ENCODE results near the gene CHERP.

CHERP gene

GRCh38 chr19:16584248-16585093, 42.2 kb upstream of the CHERP start:
- peak; percentile 89 for DNase-seq (ENCODE audit: low spot score)
- TF ChIP-seq CTCF (IDR thresholded peaks at IDR 0.05; ENCODE audit: borderline replicate concordance, control extremely low read depth, extremely low read depth, insufficient read depth, missing control alignments), result no peak
- in situ Hi-C loops (cut with MboI; ENCODE audit: low sequenced_read_pairs, unreplicated experiment), result no loop called here

GRCh38 chr19:16582486-16583261, 40.4 kb upstream of the CHERP start:
- no peak for DNase-seq (ENCODE audit: low spot score)
- in situ Hi-C loops (cut with MboI; ENCODE audit: low sequenced_read_pairs, unreplicated experiment), result no loop called here
- TF ChIP-seq CTCF (IDR thresholded peaks at IDR 0.05; ENCODE audit: borderline replicate concordance, control extremely low read depth, extremely low read depth, insufficient read depth, missing control alignments), result no peak

- no peak for DNase-seq (ENCODE audit: low spot score)
- TF ChIP-seq CTCF (IDR thresholded peaks at IDR 0.05; ENCODE audit: borderline replicate concordance, control extremely low read depth, extremely low read depth, insufficient read depth, missing control alignments), result no peak
- in situ Hi-C loops (cut with MboI; ENCODE audit: low sequenced_read_pairs, unreplicated experiment), result no loop called here
Observed at GRCh38 chr19:16581971-16582343, 39.7 kb upstream of the CHERP start.

- no peak for TF ChIP-seq CTCF (IDR thresholded peaks at IDR 0.05; ENCODE audit: borderline replicate concordance, control extremely low read depth, extremely low read depth, insufficient read depth, missing control alignments)
- DNase-seq (ENCODE audit: low spot score), result no peak
- in situ Hi-C loops (cut with MboI; ENCODE audit: low sequenced_read_pairs, unreplicated experiment), result no loop called here
Observed at GRCh38 chr19:16581145-16581970, 39.1 kb upstream of the CHERP start.

- in situ Hi-C loops (cut with MboI; ENCODE audit: low sequenced_read_pairs, unreplicated experiment), result no loop called here
- no peak for DNase-seq (ENCODE audit: low spot score)
- TF ChIP-seq CTCF (IDR thresholded peaks at IDR 0.05; ENCODE audit: borderline replicate concordance, control extremely low read depth, extremely low read depth, insufficient read depth, missing control alignments), result no peak
Observed at GRCh38 chr19:16579381-16579780, 37.1 kb upstream of the CHERP start.

GRCh38 chr19:16577531-16577985, 35.3 kb upstream of the CHERP start:
- no peak for DNase-seq (ENCODE audit: low spot score)
- in situ Hi-C loops (cut with MboI; ENCODE audit: low sequenced_read_pairs, unreplicated experiment), result no loop called here
- TF ChIP-seq CTCF (IDR thresholded peaks at IDR 0.05; ENCODE audit: borderline replicate concordance, control extremely low read depth, extremely low read depth, insufficient read depth, missing control alignments), result no peak

Measured in GM13976 (cell line).